ENCODE results near the gene IQGAP2. TPM values are rescaled to one million over a fixed set of nuclear protein-coding genes. Genes with fewer than 3 reads are reported as not detected.

IQGAP2 gene
- total and polyA plus RNA-seq, 2 of the 8 experiments (the other 6 are each of a cell fraction or from before 2014, with no cell fraction given): 19.7 to 66.0 TPM

- TF ChIP-seq CHD7 (IDR thresholded peaks at IDR 0.05; ENCODE audit: insufficient replicate concordance, low read length): no peak
- TF ChIP-seq SAP30 (IDR thresholded peaks at IDR 0.05; ENCODE audit: insufficient read depth, insufficient replicate concordance, low read length): no peak
- TF ChIP-seq EZH2 (IDR thresholded peaks at IDR 0.05; ENCODE audit: low read depth, low read length, severe bottlenecking): no peak
- TF ChIP-seq SP4 (IDR thresholded peaks at IDR 0.05; ENCODE audit: low read length): no peak
- TF ChIP-seq RBBP5 (IDR thresholded peaks at IDR 0.05; ENCODE audit: borderline replicate concordance, low read depth, low read length): no peak
- no peak for TF ChIP-seq FOSL1 (IDR thresholded peaks at IDR 0.05; ENCODE audit: insufficient read depth, low read depth, low read length)
- no peak for TF ChIP-seq MAX (IDR thresholded peaks at IDR 0.05)
- TF ChIP-seq POLR2A (IDR thresholded peaks at IDR 0.05; ENCODE audit: control extremely low read depth in 1 of 2, low read depth in 2 of 2, low read length in 2 of 2): no peak
- TF ChIP-seq TAF1 (IDR thresholded peaks at IDR 0.05; ENCODE audit: low read depth, low read length): no peak
- no peak for TF ChIP-seq CHD2 (IDR thresholded peaks at IDR 0.05; ENCODE audit: low read length)
- TF ChIP-seq CEBPB (IDR thresholded peaks at IDR 0.05; ENCODE audit: low read depth, low read length): no peak
Observed at GRCh38 chr5:76457674-76458485, 54.8 kb downstream of the IQGAP2 start (continued).

Data from H1 (cell line).